ENCODE data around the gene SPTA1. TPM values are rescaled to one million over a fixed set of nuclear protein-coding genes. Genes with fewer than 3 reads are reported as not detected.

Gene SPTA1
- total RNA-seq, 1 experiment from 2014 or later: 0.11 TPM

GRCh38 chr1:158706096-158706495, 19.6 kb upstream of the SPTA1 start (continued):
- TF ChIP-seq, protein P1, sequence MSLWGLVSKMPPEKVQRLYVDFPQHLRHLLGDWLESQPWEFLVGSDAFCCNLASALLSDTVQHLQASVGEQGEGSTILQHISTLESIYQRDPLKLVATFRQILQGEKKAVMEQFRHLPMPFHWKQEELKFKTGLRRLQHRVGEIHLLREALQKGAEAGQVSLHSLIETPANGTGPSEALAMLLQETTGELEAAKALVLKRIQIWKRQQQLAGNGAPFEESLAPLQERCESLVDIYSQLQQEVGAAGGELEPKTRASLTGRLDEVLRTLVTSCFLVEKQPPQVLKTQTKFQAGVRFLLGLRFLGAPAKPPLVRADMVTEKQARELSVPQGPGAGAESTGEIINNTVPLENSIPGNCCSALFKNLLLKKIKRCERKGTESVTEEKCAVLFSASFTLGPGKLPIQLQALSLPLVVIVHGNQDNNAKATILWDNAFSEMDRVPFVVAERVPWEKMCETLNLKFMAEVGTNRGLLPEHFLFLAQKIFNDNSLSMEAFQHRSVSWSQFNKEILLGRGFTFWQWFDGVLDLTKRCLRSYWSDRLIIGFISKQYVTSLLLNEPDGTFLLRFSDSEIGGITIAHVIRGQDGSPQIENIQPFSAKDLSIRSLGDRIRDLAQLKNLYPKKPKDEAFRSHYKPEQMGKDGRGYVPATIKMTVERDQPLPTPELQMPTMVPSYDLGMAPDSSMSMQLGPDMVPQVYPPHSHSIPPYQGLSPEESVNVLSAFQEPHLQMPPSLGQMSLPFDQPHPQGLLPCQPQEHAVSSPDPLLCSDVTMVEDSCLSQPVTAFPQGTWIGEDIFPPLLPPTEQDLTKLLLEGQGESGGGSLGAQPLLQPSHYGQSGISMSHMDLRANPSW (CRISPR knock-in tag; conservative IDR thresholded peaks at IDR 0.05; ENCODE audit: low read depth): no peak

DNA sequence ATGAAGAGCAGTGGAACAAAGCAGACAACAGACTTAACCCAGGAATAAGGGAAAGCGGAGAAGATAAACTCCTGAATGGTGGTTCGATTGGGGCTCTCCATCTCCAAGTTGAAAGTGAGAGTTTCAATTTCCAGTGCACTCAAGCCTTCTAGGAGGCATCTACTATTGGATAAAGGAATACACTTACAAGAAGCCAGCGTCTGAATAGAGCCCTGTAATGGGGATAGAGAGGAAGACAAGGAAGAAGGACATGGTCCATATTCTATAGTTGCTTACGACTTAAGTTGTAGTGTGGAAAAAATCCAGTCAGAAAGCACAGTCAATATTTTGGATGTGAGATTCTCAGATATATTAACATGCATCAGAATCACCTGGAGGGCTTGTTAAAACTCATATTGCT, 14.0 kb upstream of the SPTA1 start, which contains the start of gene OR6K2:
TSS of gene OR6K2 (minus strand) at position 101 of the 400 bp plus-strand sequence. CDS start at position 101, 0 bp downstream.
- TF ChIP-seq ZNF232 (CRISPR knock-in tag; IDR thresholded peaks at IDR 0.05) (no peak), OVOL2 (CRISPR knock-in tag; IDR thresholded peaks at IDR 0.05; ENCODE audit: borderline replicate concordance) (no peak), ZNF416 (CRISPR knock-in tag; IDR thresholded peaks at IDR 0.05) (no peak), ZNF396 (CRISPR knock-in tag; IDR thresholded peaks at IDR 0.05; ENCODE audit: borderline replicate concordance) (no peak), IRF1 (CRISPR knock-in tag; IDR thresholded peaks at IDR 0.05) (no peak), AFF4 (CRISPR knock-in tag; IDR thresholded peaks at IDR 0.05; ENCODE audit: borderline replicate concordance) (no peak), HMGXB4 (CRISPR knock-in tag; IDR thresholded peaks at IDR 0.05) (no peak), ZNF263 (CRISPR knock-in tag; IDR thresholded peaks at IDR 0.05; ENCODE audit: low read depth) (no peak), USF2 (CRISPR knock-in tag; IDR thresholded peaks at IDR 0.05) (no peak)
- Mint-ChIP-seq H3K4me3 (no peak within 1 kb of the TSS), H3K27ac (no peak within 1 kb of the TSS), H3K4me1 (0 out of 2 replicates have a peak, but pooled peaks cover under 1% of the 10 kb centered on the region), H3K36me3 (no peaks in the 10 kb centered on the region), H3K9me3 (no peaks in the 10 kb centered on the region), H3K27me3 (ENCODE audit: low read depth) (no peaks in the 10 kb centered on the region)
- CTCF ChIA-PET: no interaction called here
- no peak for DNase-seq (ENCODE audit: low spot score)
- POLR2A ChIA-PET: no interaction called here
- ATAC-seq: no peak

DNA sequence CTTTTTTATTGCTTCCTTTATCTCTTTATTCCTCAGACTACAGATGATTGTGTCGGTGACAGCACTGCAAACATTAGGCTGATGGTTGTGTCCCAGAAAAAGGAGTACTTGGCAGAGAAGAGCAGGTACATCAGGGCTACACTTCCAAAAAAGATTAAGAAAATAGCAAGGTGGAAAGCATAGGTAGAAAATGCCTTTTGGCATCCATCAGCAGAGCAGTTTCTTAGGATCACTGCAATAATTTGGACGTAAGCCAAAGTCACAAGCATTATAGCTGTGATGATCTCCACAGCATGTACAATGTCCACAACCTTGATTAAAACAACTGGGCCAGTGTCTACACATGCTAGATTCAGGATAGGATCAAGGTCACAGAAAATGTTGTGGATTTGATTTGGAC, 8.1 kb upstream of the SPTA1 start:
- ATAC-seq (no peak), DNase-seq (ENCODE audit: low spot score) (no peak)
- no peaks in the 10 kb centered on the region for H3K36me3 Mint-ChIP-seq
- CTCF ChIA-PET: no interaction called here
- H3K27me3 Mint-ChIP-seq (ENCODE audit: low read depth): 0 out of 2 replicates have a peak, but pooled peaks cover 2% of the 10 kb centered on the region
- TF ChIP-seq ATF2 (CRISPR knock-in tag; IDR thresholded peaks at IDR 0.05; ENCODE audit: borderline replicate concordance, low read depth) (no peak), PRRX2 (CRISPR knock-in tag; IDR thresholded peaks at IDR 0.05) (no peak), GABPB1 (CRISPR knock-in tag; IDR thresholded peaks at IDR 0.05) (no peak), IRF1 (CRISPR knock-in tag; IDR thresholded peaks at IDR 0.05) (no peak), E2F1 (CRISPR knock-in tag; IDR thresholded peaks at IDR 0.05) (no peak), ZNF263 (CRISPR knock-in tag; IDR thresholded peaks at IDR 0.05; ENCODE audit: low read depth) (no peak)
- H3K9me3 Mint-ChIP-seq: peaks cover 4% of the 10 kb centered on the region
- H3K27ac Mint-ChIP-seq: no peak overlapping the region
- H3K4me1 Mint-ChIP-seq: no peaks in the 10 kb centered on the region
- H3K4me3 Mint-ChIP-seq: no peak overlapping the region
- POLR2A ChIA-PET: no interaction called here
